Measurements from ENCODE around the gene ADAMTS2.

ADAMTS2 gene

GRCh38 chr5:179184521-179185050 is 160.7 kb downstream of the ADAMTS2 start:
- H3K4me1 ChIP-seq (ENCODE audit: control insufficient read depth in 1 of 2, insufficient read depth in 2 of 2, low read length in 2 of 2): no peaks in the 10 kb centered on the region

GRCh38 chr5:179183481-179183880 is 161.8 kb downstream of the ADAMTS2 start:
- H3K27ac ChIP-seq (ENCODE audit: low read length): no peak overlapping the region
- no peaks in the 10 kb centered on the region for H3K36me3 ChIP-seq (ENCODE audit: control insufficient read depth in 1 of 2, insufficient read depth in 2 of 2, low read length in 2 of 2)
- H3K9me3 ChIP-seq (ENCODE audit: control insufficient read depth in 1 of 2, low read length in 2 of 2): no peaks in the 10 kb centered on the region
- H3K27me3 ChIP-seq (ENCODE audit: low read depth, low read length): peaks cover 3% of the 10 kb centered on the region
- no peaks in the 10 kb centered on the region for H3K4me1 ChIP-seq (ENCODE audit: control insufficient read depth in 1 of 2, insufficient read depth in 2 of 2, low read length in 2 of 2)
- no peak overlapping the region for H3K4me3 ChIP-seq (ENCODE audit: low read depth in 1 of 2, low read length in 2 of 2)

More at GRCh38 chr5:179184521-179185050, 160.7 kb downstream of the ADAMTS2 start:
- H3K4me3 ChIP-seq (ENCODE audit: low read depth in 1 of 2, low read length in 2 of 2): no peak overlapping the region
- peaks cover 3% of the 10 kb centered on the region for H3K27me3 ChIP-seq (ENCODE audit: low read depth, low read length)
- no peak overlapping the region for H3K27ac ChIP-seq (ENCODE audit: low read length)
- H3K9me3 ChIP-seq (ENCODE audit: control insufficient read depth in 1 of 2, low read length in 2 of 2): no peaks in the 10 kb centered on the region
- H3K36me3 ChIP-seq (ENCODE audit: control insufficient read depth in 1 of 2, insufficient read depth in 2 of 2, low read length in 2 of 2): no peaks in the 10 kb centered on the region

- H3K4me3 ChIP-seq (ENCODE audit: low read depth in 1 of 2, low read length in 2 of 2): no peak overlapping the region
- H3K27ac ChIP-seq (ENCODE audit: low read length): no peak overlapping the region
Observed at GRCh38 chr5:179182601-179183000, 162.7 kb downstream of the ADAMTS2 start.

DNA sequence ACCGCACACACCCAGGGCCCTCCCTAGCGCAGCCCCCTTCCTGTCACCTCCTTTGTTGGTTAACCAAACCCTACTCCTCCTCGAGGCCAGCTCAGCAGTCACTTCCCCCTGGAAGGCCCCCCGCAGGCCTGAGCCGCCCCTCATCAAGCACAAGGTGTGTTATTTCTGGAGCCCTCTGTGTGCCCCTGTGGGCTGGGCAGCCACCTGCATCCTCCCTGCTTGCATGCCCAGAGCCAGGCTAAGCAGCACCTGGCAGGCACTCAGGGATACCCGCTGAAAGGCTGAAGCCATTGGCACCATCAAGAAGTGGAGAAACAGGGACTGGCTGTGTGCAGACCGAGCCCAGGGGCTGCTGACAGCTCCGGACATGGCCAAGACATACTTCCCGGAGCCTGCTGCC is 163.3 kb downstream of the ADAMTS2 start:
- Histone ChIP-seq H3K27me3 (ENCODE audit: low read depth, low read length) (peaks cover 3% of the 10 kb centered on the region), H3K36me3 (ENCODE audit: control insufficient read depth in 1 of 2, insufficient read depth in 2 of 2, low read length in 2 of 2) (no peaks in the 10 kb centered on the region), H3K4me3 (ENCODE audit: low read depth in 1 of 2, low read length in 2 of 2) (no peak overlapping the region), H3K4me1 (ENCODE audit: control insufficient read depth in 1 of 2, insufficient read depth in 2 of 2, low read length in 2 of 2) (no peaks in the 10 kb centered on the region), H3K27ac (ENCODE audit: low read length) (no peak overlapping the region), H3K9me3 (ENCODE audit: control insufficient read depth in 1 of 2, low read length in 2 of 2) (no peaks in the 10 kb centered on the region)

More at GRCh38 chr5:179182601-179183000, 162.7 kb downstream of the ADAMTS2 start:
- H3K36me3 ChIP-seq (ENCODE audit: control insufficient read depth in 1 of 2, insufficient read depth in 2 of 2, low read length in 2 of 2): no peaks in the 10 kb centered on the region
- H3K27me3 ChIP-seq (ENCODE audit: low read depth, low read length): peaks cover 3% of the 10 kb centered on the region
- no peaks in the 10 kb centered on the region for H3K4me1 ChIP-seq (ENCODE audit: control insufficient read depth in 1 of 2, insufficient read depth in 2 of 2, low read length in 2 of 2)
- H3K9me3 ChIP-seq (ENCODE audit: control insufficient read depth in 1 of 2, low read length in 2 of 2): no peaks in the 10 kb centered on the region

DNA sequence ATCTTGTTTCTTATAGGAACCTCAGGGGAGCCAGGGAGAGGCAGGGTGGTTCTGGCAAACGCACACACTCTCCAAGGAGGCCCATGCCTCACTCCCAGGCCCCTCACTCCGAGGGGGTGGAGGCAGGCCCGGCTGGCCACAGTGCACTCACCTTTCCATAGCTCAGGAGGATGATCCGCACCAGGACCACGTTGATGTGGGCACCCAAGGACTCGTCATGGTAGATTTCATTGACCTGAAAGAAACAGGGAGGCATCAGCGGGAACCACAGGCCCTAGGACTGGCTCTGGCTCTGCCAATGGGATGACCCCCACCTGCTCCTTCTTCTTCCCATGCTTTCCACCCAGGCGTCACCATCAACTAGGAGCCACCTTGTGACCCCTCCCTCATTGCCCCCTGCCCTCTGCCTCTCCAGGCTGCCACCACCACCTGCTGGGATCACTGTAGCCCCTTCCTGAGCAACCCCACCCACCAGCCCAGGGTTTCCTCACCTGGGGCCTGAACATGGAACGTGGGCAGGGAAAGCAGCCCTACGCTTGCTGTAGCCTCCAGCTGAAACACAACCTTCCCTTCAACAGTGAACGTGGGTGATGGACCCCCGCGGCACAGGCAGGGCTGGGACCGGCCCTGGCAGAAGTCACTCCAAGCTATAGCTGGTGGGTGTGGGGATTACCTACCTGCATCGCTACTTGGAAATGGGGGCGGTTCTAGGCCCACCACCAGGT is 164.2 kb downstream of the ADAMTS2 start:
- Histone ChIP-seq H3K4me1 (ENCODE audit: control insufficient read depth in 1 of 2, insufficient read depth in 2 of 2, low read length in 2 of 2) (no peaks in the 10 kb centered on the region), H3K9me3 (ENCODE audit: control insufficient read depth in 1 of 2, low read length in 2 of 2) (no peaks in the 10 kb centered on the region), H3K27ac (ENCODE audit: low read length) (no peak overlapping the region), H3K4me3 (ENCODE audit: low read depth in 1 of 2, low read length in 2 of 2) (no peak overlapping the region), H3K36me3 (ENCODE audit: control insufficient read depth in 1 of 2, insufficient read depth in 2 of 2, low read length in 2 of 2) (no peaks in the 10 kb centered on the region), H3K27me3 (ENCODE audit: low read depth, low read length) (peaks cover 3% of the 10 kb centered on the region)

- no peaks in the 10 kb centered on the region for H3K4me1 ChIP-seq (ENCODE audit: control insufficient read depth in 1 of 2, insufficient read depth in 2 of 2, low read length in 2 of 2)
- peaks cover 3% of the 10 kb centered on the region for H3K27me3 ChIP-seq (ENCODE audit: low read depth, low read length)
- H3K4me3 ChIP-seq (ENCODE audit: low read depth in 1 of 2, low read length in 2 of 2): no peak overlapping the region
- no peaks in the 10 kb centered on the region for H3K36me3 ChIP-seq (ENCODE audit: control insufficient read depth in 1 of 2, insufficient read depth in 2 of 2, low read length in 2 of 2)
- H3K27ac ChIP-seq (ENCODE audit: low read length): no peak overlapping the region
- H3K9me3 ChIP-seq (ENCODE audit: control insufficient read depth in 1 of 2, low read length in 2 of 2): no peaks in the 10 kb centered on the region
Observed at GRCh38 chr5:179180061-179180610, 165.1 kb downstream of the ADAMTS2 start.

DNA sequence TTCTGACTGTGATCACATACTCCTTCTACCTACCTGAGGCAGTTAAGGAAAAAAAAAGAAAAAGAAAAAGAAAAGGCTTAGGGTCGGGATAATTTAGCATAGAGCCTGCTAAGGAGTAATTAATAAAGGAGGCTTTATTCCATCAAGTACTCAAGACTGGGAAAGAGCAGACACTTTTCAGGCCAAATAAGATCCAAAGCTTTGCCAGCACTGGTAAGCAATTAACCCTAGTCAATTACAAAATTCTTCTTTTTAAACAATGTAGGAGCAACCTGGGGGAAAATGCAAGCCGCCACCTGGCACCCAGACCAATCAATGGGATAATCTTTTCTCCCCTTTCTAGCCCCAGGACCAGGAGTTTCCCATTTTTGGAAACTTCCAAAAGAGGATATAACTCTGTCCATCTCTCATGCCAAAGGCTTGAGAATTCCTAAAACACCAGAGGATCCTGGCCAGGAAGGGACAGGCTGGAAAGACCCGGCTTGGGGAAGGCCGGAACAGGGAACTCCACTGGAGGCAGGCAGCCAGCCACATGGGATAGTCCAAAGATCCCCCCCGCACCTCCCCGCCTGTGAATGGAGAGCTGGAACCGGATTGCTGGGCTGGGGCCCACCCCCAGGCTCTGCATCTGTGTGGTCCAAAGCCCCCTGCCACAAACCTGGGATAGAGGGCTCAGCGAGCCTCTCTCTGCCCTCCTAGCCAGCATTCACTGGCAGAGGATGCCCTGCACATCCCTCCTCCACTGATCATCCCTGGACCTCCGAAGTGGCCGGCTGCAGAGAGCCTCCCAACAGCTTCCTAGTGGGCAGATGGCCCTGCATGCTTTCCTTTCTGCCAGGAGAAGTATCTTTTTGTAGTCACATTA is 167.3 kb downstream of the ADAMTS2 start:
- no peaks in the 10 kb centered on the region for H3K27me3 ChIP-seq (ENCODE audit: low read depth, low read length)
- H3K27ac ChIP-seq (ENCODE audit: low read length): no peak overlapping the region
- no peaks in the 10 kb centered on the region for H3K9me3 ChIP-seq (ENCODE audit: control insufficient read depth in 1 of 2, low read length in 2 of 2)
- H3K4me3 ChIP-seq (ENCODE audit: low read depth in 1 of 2, low read length in 2 of 2): no peak overlapping the region
- H3K4me1 ChIP-seq (ENCODE audit: control insufficient read depth in 1 of 2, insufficient read depth in 2 of 2, low read length in 2 of 2): no peaks in the 10 kb centered on the region
- H3K36me3 ChIP-seq (ENCODE audit: control insufficient read depth in 1 of 2, insufficient read depth in 2 of 2, low read length in 2 of 2): no peaks in the 10 kb centered on the region

- no peaks in the 10 kb centered on the region for H3K4me1 ChIP-seq (ENCODE audit: control insufficient read depth in 1 of 2, insufficient read depth in 2 of 2, low read length in 2 of 2)
- H3K27me3 ChIP-seq (ENCODE audit: low read depth, low read length): no peaks in the 10 kb centered on the region
- H3K36me3 ChIP-seq (ENCODE audit: control insufficient read depth in 1 of 2, insufficient read depth in 2 of 2, low read length in 2 of 2): no peaks in the 10 kb centered on the region
- H3K27ac ChIP-seq (ENCODE audit: low read length): no peak overlapping the region
- H3K4me3 ChIP-seq (ENCODE audit: low read depth in 1 of 2, low read length in 2 of 2): no peak overlapping the region
- no peaks in the 10 kb centered on the region for H3K9me3 ChIP-seq (ENCODE audit: control insufficient read depth in 1 of 2, low read length in 2 of 2)
Observed at GRCh38 chr5:179176571-179177230, 168.6 kb downstream of the ADAMTS2 start.

DNA sequence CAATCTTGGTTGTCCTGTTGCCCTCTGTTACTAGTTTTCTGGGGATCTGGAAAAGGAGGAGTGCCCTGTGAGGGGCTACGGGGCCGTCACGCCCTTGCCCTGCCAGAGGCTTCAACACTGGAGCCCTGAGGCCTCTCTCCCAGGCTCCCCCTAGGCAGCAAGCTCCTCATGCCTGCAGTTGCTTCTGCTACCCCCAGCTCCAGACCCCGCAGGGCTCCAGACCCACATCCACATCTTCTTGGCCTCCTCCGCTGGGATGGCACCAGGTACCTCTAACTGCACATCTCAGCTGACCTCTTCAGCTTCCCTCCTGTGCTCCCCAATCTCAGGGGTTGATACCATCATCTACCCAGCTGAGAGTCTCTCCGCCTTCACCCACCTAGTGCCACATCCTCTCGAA is 169.1 kb downstream of the ADAMTS2 start:
- H3K4me1 ChIP-seq (ENCODE audit: control insufficient read depth in 1 of 2, insufficient read depth in 2 of 2, low read length in 2 of 2): no peaks in the 10 kb centered on the region
- H3K27ac ChIP-seq (ENCODE audit: low read length): no peak overlapping the region
- no peaks in the 10 kb centered on the region for H3K27me3 ChIP-seq (ENCODE audit: low read depth, low read length)
- H3K4me3 ChIP-seq (ENCODE audit: low read depth in 1 of 2, low read length in 2 of 2): no peak overlapping the region
- no peaks in the 10 kb centered on the region for H3K9me3 ChIP-seq (ENCODE audit: control insufficient read depth in 1 of 2, low read length in 2 of 2)
- no peaks in the 10 kb centered on the region for H3K36me3 ChIP-seq (ENCODE audit: control insufficient read depth in 1 of 2, insufficient read depth in 2 of 2, low read length in 2 of 2)

- Histone ChIP-seq H3K4me1 (ENCODE audit: control insufficient read depth in 1 of 2, insufficient read depth in 2 of 2, low read length in 2 of 2) (peaks cover 0 to 6% of the 10 kb centered on the region in 2 donors), H3K9me3 (ENCODE audit: control insufficient read depth in 1 of 2, low read length in 2 of 2) (no peaks in the 10 kb centered on the region), H3K4me3 (ENCODE audit: low read depth in 1 of 2, low read length in 2 of 2) (no peak overlapping the region), H3K27me3 (ENCODE audit: low read depth, low read length) (no peaks in the 10 kb centered on the region), H3K36me3 (ENCODE audit: control insufficient read depth in 1 of 2, insufficient read depth in 2 of 2, low read length in 2 of 2) (no peaks in the 10 kb centered on the region), H3K27ac (ENCODE audit: low read length) (no peak overlapping the region)
Observed at GRCh38 chr5:179171816-179172745, 173.2 kb downstream of the ADAMTS2 start.

All from muscle layer of duodenum (tissue), 2 donors.